ENCODE data around the gene VGLL4. TPM values are rescaled to one million over a fixed set of nuclear protein-coding genes. Genes with fewer than 3 reads are reported as not detected.
"Not testable (repeated sequence)": the region's sequence is repeated elsewhere in the genome, so short reads cannot be mapped to it uniquely, and the experiment has no call there.

VGLL4 gene
- polyA plus RNA-seq (ENCODE audit: insufficient read length), result 50.7 TPM

- DNase-seq, result peak; percentile 91
These were observed at the start of gene VGLL4 for GRCh38 chr3:11643605-11644087. VGLL4 (minus strand) TSS chr3:11643915; CDS start chr3:11643518, 397 bp downstream.

- no peak for DNase-seq
These were observed 48.8 kb upstream of the VGLL4 start for GRCh38 chr3:11692532-11692813.

GRCh38 chr3:11691767-11692531 is 48.2 kb upstream of the VGLL4 start:
- no peak for DNase-seq

GRCh38 chr3:11690863-11691766 is 47.4 kb upstream of the VGLL4 start:
- DNase-seq, result no peak

- DNase-seq, result no peak
These were observed 46.0 kb upstream of the VGLL4 start for GRCh38 chr3:11689749-11690148.

- not testable (repeated sequence) for DNase-seq
These were observed 41.3 kb upstream of the VGLL4 start for GRCh38 chr3:11684980-11685379.

GRCh38 chr3:11680509-11680908 is 36.8 kb upstream of the VGLL4 start:
- no peak for DNase-seq

GRCh38 chr3:11679964-11680363 is 36.2 kb upstream of the VGLL4 start:
- no peak for DNase-seq

- no peak for DNase-seq
These were observed 28.6 kb upstream of the VGLL4 start for GRCh38 chr3:11672363-11672762.

- no peak for DNase-seq
These were observed 28.0 kb upstream of the VGLL4 start for GRCh38 chr3:11671648-11672100.

- no peak for DNase-seq
These were observed 24.8 kb upstream of the VGLL4 start for GRCh38 chr3:11668243-11669235.

- no peak for DNase-seq
These were observed 21.6 kb upstream of the VGLL4 start for GRCh38 chr3:11665331-11665730.

- DNase-seq, result no peak
These were observed 18.8 kb upstream of the VGLL4 start for GRCh38 chr3:11662392-11662990.

GRCh38 chr3:11661827-11662226 is 18.1 kb upstream of the VGLL4 start:
- no peak for DNase-seq

- DNase-seq, result no peak
These were observed 17.4 kb upstream of the VGLL4 start for GRCh38 chr3:11661052-11661656.

- no peak for DNase-seq
These were observed 16.5 kb upstream of the VGLL4 start for GRCh38 chr3:11660242-11660641.

GRCh38 chr3:11658180-11658579 is 14.5 kb upstream of the VGLL4 start:
- DNase-seq, result no peak

- no peak for DNase-seq
These were observed 11.6 kb upstream of the VGLL4 start for GRCh38 chr3:11655196-11655928.

GRCh38 chr3:11654166-11654565 is 10.5 kb upstream of the VGLL4 start:
- DNase-seq, result no peak

- DNase-seq, result no peak
These were observed 9.8 kb upstream of the VGLL4 start for GRCh38 chr3:11653298-11654055.

Measured in hindlimb muscle (tissue), 1 donor.